Spleen (tissue), 7 donors: ENCODE data around the gene BTBD7.

Experiments used
- POLR2A ChIP-seq, 3 donors: fragments of 450-650 bp; IDR thresholded peaks; one replicate each; pipeline ENCODE4 v1.5.1; 2017; ENCODE audit warnings: antibody characterized with exemption in 3 of 3, mild to moderate bottlenecking in 1 of 3
- TF ChIP-seq, protein P1 (sequence below), 11 experiments: fragments of 200-600 bp in 7 of 11; fragments of 450-650 bp in 4 of 11; sonication (generic) in 4 of 11; IDR thresholded peaks in 8 of 11; conservative IDR thresholded peaks in 3 of 11; 1 replicate in 7 of 11; 2 replicates in 4 of 11; pipeline versions ENCODE4 v1.4.0 to v1.8.0; 2016 to 2021; ENCODE audit warnings: antibody characterized with exemption in 11 of 11, inconsistent platforms in 4 of 11, mild to moderate bottlenecking in 1 of 11
- donor health status: DM: no; HTN: no; CAD: no; lungs with moderate emphysema.
- donor health status: DM: no; HTN: no; CAD: no.
- donor health status: DM: no; HTN: no; CAD: no.

DNA sequence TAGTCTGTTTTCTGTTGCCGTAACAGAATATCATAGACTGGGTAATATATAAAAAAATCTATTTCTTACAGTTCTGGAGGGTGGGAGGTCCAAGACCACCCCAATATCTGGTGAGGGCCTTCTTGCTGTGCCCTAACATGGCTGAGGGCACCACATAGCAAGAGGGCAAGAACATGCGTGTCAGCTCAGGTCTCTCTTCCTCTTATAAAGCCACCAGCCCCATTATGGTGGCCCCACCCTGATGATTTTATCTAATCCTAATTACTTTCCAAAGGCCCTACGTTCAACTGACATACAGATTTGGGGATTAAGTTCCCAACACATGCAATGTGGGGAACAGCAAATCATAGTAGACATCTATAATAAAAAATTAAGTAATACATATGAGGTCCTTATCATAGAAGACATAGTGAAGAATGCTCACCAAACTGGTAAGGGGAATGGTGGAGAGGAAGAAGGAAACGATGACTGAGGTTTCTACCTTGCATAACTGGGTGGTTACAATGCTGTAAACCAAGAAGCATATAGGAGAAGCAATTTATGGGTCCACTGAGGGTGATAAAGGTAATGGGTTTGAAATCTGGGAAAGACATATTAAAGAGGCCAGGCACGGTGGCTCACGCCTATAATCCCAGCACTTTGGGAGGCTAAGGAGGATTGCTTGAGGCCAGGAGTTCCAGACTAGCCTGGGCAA lies 27.0 kb downstream of the BTBD7 start:
- TF ChIP-seq, protein P1, sequence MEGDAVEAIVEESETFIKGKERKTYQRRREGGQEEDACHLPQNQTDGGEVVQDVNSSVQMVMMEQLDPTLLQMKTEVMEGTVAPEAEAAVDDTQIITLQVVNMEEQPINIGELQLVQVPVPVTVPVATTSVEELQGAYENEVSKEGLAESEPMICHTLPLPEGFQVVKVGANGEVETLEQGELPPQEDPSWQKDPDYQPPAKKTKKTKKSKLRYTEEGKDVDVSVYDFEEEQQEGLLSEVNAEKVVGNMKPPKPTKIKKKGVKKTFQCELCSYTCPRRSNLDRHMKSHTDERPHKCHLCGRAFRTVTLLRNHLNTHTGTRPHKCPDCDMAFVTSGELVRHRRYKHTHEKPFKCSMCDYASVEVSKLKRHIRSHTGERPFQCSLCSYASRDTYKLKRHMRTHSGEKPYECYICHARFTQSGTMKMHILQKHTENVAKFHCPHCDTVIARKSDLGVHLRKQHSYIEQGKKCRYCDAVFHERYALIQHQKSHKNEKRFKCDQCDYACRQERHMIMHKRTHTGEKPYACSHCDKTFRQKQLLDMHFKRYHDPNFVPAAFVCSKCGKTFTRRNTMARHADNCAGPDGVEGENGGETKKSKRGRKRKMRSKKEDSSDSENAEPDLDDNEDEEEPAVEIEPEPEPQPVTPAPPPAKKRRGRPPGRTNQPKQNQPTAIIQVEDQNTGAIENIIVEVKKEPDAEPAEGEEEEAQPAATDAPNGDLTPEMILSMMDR (IDR thresholded peaks at IDR 0.05 in 8 of 11, conservative IDR thresholded peaks at IDR 0.05 in 3 of 11): no peak
- no peak for TF ChIP-seq POLR2A (IDR thresholded peaks at IDR 0.05)
